ENCODE data around the gene SIK2.

SIK2 gene

DNA sequence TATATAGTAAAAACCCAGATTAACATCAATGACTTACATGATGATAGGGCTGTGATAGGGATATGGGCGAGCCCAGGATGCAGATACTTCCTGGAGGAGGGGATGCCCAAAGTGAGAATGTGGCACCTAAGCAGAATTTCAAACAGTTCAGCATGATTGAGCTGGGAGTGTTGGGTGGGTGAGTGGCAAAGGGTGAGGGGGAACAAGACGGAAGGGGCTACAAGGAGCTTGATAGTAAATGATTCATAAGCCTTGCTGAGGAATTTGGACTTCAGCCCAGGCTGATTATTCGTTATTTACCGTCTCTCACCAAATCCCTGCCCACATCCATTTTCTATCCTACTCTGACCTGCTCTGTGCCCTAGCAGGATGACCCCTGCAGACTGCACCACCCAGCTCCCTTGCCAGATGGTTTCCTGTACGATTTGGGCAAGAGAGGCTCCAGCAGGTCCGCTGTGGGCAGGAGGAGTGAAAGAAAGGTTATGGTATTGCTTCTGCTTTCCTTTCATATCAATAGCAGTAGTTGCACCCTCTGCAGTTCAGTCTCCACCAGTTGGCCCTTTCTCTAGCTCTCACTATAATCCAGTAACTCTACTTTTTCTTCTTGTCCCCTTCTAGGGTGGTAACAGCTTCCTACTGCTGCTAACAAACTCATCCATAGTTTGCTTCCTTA, 30.3 kb upstream of the SIK2 start:
- H3K4me3 ChIP-seq (ENCODE audit: low read depth, low read length), result no peak overlapping the region

DNA sequence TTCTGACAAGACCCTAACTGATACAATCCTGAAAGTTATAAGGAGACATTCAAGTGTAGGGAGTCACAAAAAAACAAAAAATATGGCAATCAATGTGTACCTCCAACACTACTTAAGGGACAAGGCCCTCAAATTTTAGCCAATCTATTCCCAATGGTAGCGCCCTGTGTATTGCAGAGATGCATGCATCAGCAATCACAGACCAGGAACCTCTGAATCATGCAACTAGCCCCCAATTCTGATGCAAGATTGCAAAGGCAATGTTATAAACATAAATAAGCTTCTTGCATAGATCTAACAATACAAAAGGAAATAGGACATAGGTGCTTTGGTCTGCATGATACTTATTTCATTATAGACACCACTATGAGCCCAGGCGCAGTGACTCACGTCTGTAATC, 29.7 kb upstream of the SIK2 start:
- no peak overlapping the region for H3K4me3 ChIP-seq (ENCODE audit: low read depth, low read length)
- TF ChIP-seq, protein P1, sequence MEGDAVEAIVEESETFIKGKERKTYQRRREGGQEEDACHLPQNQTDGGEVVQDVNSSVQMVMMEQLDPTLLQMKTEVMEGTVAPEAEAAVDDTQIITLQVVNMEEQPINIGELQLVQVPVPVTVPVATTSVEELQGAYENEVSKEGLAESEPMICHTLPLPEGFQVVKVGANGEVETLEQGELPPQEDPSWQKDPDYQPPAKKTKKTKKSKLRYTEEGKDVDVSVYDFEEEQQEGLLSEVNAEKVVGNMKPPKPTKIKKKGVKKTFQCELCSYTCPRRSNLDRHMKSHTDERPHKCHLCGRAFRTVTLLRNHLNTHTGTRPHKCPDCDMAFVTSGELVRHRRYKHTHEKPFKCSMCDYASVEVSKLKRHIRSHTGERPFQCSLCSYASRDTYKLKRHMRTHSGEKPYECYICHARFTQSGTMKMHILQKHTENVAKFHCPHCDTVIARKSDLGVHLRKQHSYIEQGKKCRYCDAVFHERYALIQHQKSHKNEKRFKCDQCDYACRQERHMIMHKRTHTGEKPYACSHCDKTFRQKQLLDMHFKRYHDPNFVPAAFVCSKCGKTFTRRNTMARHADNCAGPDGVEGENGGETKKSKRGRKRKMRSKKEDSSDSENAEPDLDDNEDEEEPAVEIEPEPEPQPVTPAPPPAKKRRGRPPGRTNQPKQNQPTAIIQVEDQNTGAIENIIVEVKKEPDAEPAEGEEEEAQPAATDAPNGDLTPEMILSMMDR (IDR thresholded peaks at IDR 0.05; ENCODE audit: borderline replicate concordance, insufficient read depth, low read depth, low read length), result no peak

More for the DNA sequence above, 30.3 kb upstream of the SIK2 start:
- TF ChIP-seq, protein P1 (IDR thresholded peaks at IDR 0.05; ENCODE audit: borderline replicate concordance, insufficient read depth, low read depth, low read length), result no peak

DNA sequence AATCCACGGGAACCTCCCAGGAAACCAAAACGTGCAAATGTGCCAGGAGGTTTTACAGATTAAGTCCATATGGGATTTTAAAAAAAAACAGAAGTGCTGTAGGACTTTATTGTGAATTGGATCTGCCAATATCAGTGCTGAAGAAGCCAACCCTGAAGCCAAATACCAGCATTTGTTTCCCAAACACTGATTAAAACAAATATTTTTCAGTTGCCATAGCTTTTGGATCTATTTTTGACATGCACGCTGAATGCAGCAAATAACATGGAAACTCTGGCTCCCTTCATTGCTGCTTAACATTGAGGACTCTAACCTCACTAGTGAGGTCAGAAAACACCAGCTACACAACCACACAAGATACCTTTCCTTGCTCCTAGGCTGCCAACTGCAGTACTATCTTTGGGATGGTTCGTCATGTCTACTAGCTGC, 28.4 kb upstream of the SIK2 start:
- H3K4me3 ChIP-seq (ENCODE audit: low read depth, low read length), result no peak overlapping the region

DNA sequence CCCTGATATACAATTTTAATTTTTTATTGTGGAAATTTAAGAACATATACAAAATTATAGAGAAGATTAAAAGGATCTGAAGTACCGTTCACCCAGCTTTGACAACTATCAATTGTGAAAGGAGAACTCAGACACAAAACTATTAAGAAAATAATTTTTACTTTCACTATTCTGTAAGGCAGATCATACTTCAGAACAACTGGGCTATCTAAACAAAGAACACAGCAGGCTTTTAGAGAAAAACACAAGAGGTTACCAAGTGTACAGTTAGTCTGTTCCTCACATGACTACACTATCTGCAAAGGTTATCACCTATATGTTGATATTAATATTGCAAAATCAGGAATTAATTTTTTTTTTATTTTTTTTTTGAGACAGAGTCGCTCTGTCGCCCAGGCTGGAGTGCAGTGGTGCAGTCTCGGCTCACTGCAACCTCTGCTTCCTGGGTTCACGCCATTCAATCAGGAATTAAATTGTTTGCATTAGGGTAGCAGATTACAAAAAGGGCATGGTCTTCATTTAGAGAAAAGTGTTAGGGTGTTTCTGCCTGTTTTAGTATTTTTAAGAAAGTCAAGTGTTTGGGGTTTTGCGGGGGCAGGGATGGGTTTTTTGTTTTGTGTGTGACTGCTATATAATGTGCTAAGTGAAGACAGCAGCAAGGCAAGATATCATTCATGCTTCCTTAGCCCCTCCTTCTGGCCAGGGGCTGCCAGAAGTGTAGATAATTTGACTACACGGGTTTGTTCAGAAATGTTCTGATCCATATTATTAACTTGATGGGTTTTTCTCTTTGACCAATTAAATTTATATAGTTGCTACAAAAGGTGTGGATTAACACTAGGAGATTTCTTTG, 27.6 kb upstream of the SIK2 start:
- TF ChIP-seq, protein P1 (IDR thresholded peaks at IDR 0.05; ENCODE audit: borderline replicate concordance, insufficient read depth, low read depth, low read length), result no peak
- no peak overlapping the region for H3K4me3 ChIP-seq (ENCODE audit: low read depth, low read length)

More for the DNA sequence above, 28.4 kb upstream of the SIK2 start:
- TF ChIP-seq, protein P1 (IDR thresholded peaks at IDR 0.05; ENCODE audit: borderline replicate concordance, insufficient read depth, low read depth, low read length), result no peak

DNA sequence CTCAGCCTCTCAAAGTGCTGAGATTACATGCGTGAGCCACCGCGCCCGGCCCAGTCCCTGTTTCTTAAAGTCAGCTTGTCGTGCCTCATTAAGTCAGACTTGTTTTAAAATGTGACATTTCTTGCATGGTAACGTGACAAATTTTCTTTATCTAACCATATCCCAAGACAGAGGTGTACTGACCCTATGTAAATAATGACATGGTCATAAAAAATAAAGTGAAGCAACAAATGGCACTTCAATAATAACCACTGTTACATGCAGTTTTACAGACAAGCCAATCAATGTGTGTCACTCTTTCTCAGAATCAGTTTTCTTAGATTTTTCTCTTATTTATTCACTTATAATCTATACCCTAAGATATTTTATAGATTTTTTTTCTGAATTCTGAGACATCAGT, 26.5 kb upstream of the SIK2 start:
- TF ChIP-seq, protein P1 (IDR thresholded peaks at IDR 0.05; ENCODE audit: borderline replicate concordance, insufficient read depth, low read depth, low read length), result no peak
- no peak overlapping the region for H3K4me3 ChIP-seq (ENCODE audit: low read depth, low read length)

DNA sequence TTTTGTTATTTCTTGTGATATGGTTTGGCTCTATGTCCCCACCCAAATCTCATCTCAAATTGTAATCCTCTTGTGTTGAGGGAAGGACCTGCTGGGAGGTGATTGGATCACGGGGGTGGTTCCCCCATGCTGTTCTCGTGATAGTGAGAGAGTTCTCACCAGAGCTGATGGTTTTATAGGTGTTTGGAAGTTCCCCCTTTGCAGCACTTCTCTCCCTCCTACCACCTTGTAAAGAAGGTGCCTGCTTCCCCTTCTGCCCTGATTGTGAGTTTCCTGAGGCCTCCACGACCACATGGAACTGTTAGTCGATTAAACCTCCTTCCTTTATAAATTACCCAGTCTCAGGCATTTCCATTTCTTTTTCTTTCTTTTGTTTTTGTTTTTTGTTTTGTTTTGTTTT, 24.4 kb upstream of the SIK2 start:
- TF ChIP-seq, protein P1 (IDR thresholded peaks at IDR 0.05; ENCODE audit: borderline replicate concordance, insufficient read depth, low read depth, low read length), result no peak
- H3K4me3 ChIP-seq (ENCODE audit: low read depth, low read length), result no peak overlapping the region
